Cardiac fibroblast (primary cell): ENCODE results near the gene DBR1.

Experiments
- DNase-seq, 2 donors: peaks; one replicate each; pipeline versions ENCODE4 v3.0.0 to v3.0.0-alpha.2; 2010; ENCODE audit warnings: low read depth in 2 of 2
- H3K4me3 ChIP-seq, 2 donors: replicated peaks in 1 of 2; 1 replicate in 1 of 2; 2 replicates in 1 of 2; pipeline ENCODE4 v1.5.1; 2011; ENCODE audit warnings: low read depth in 2 of 2, low read length in 2 of 2, mild to moderate bottlenecking in 2 of 2, moderate library complexity in 1 of 2
- CTCF ChIP-seq: IDR thresholded peaks from one replicate; pipeline ENCODE4 v1.5.1; 2011; ENCODE audit warnings: low read depth, mild to moderate bottlenecking, low read length, inconsistent platforms

The DBR1 gene

GRCh38 chr3:138114988-138115971, 59.4 kb downstream of the DBR1 start, which contains the start of gene DZIP1L:
DZIP1L (minus strand) TSS chr3:138115608; CDS start chr3:138103971, 11,637 bp downstream.
- peak; percentile 73 to 75 for DNase-seq
- no peak for TF ChIP-seq CTCF
- peak within 1 kb of the TSS; percentile 80 to 95 for H3K4me3 ChIP-seq

- no peak for TF ChIP-seq CTCF
- peak overlapping the region; percentile 80 to 95 for H3K4me3 ChIP-seq
Observed at GRCh38 chr3:138114431-138114918, 60.2 kb downstream of the DBR1 start.

GRCh38 chr3:138113326-138113725, 61.4 kb downstream of the DBR1 start:
- TF ChIP-seq CTCF = no peak

More at GRCh38 chr3:138114431-138114918, 60.2 kb downstream of the DBR1 start:
- DNase-seq = peak; percentile 32 to 36

GRCh38 chr3:138112362-138112761, 62.4 kb downstream of the DBR1 start:
- TF ChIP-seq CTCF = no peak
- DNase-seq = no peak
- H3K4me3 ChIP-seq = no peak overlapping the region

More at GRCh38 chr3:138113326-138113725, 61.4 kb downstream of the DBR1 start:
- DNase-seq = no peak
- no peak overlapping the region for H3K4me3 ChIP-seq
